ENCODE results near the gene STON2. TPM values are rescaled to one million over a fixed set of nuclear protein-coding genes. Genes with fewer than 3 reads are reported as not detected.
A peak's percentile ranks its signal among the peaks of the same experiment; 100 is the strongest.

Gene STON2
- total RNA-seq, 1 experiment from 2014 or later, result 0.32 TPM

- no peak for DNase-seq (ENCODE audit: extremely low read depth, low read depth)
Measured at GRCh38 chr14:81337073-81337472, 63.1 kb downstream of the STON2 start.

- no peak for DNase-seq (ENCODE audit: extremely low read depth, low read depth)
Measured at GRCh38 chr14:81336009-81336408, 64.1 kb downstream of the STON2 start.

- no peak for DNase-seq (ENCODE audit: extremely low read depth, low read depth)
Measured at GRCh38 chr14:81332725-81333124, 67.4 kb downstream of the STON2 start.

GRCh38 chr14:81331229-81332021 lies 68.7 kb downstream of the STON2 start:
- DNase-seq (ENCODE audit: extremely low read depth, low read depth), result no peak

GRCh38 chr14:81330619-81331122 lies 69.5 kb downstream of the STON2 start:
- no peak for DNase-seq (ENCODE audit: extremely low read depth, low read depth)

GRCh38 chr14:81329640-81330381 lies 70.3 kb downstream of the STON2 start:
- DNase-seq (ENCODE audit: extremely low read depth, low read depth), result no peak

GRCh38 chr14:81326451-81326850 lies 73.7 kb downstream of the STON2 start:
- no peak for DNase-seq (ENCODE audit: extremely low read depth, low read depth)

GRCh38 chr14:81324011-81324410 lies 76.1 kb downstream of the STON2 start:
- DNase-seq (ENCODE audit: extremely low read depth, low read depth), result peak; percentile 5

- no peak for DNase-seq (ENCODE audit: extremely low read depth, low read depth)
Measured at GRCh38 chr14:81323093-81323492, 77.0 kb downstream of the STON2 start.

GRCh38 chr14:81319946-81320345 lies 80.2 kb downstream of the STON2 start:
- no peak for DNase-seq (ENCODE audit: extremely low read depth, low read depth)

GRCh38 chr14:81319314-81319713 lies 80.8 kb downstream of the STON2 start:
- DNase-seq (ENCODE audit: extremely low read depth, low read depth), result no peak

- no peak for DNase-seq (ENCODE audit: extremely low read depth, low read depth)
Measured at GRCh38 chr14:81315341-81315740, 84.8 kb downstream of the STON2 start.

- no peak for DNase-seq (ENCODE audit: extremely low read depth, low read depth)
Measured at GRCh38 chr14:81314443-81315175, 85.5 kb downstream of the STON2 start.

GRCh38 chr14:81313775-81314429 lies 86.2 kb downstream of the STON2 start:
- no peak for DNase-seq (ENCODE audit: extremely low read depth, low read depth)

GRCh38 chr14:81313200-81313599 lies 86.9 kb downstream of the STON2 start:
- DNase-seq (ENCODE audit: extremely low read depth, low read depth), result no peak

GRCh38 chr14:81312289-81312876 lies 87.7 kb downstream of the STON2 start:
- no peak for DNase-seq (ENCODE audit: extremely low read depth, low read depth)

- DNase-seq (ENCODE audit: extremely low read depth, low read depth), result no peak
Measured at GRCh38 chr14:81311778-81312177, 88.3 kb downstream of the STON2 start.

GRCh38 chr14:81311141-81311540 lies 89.0 kb downstream of the STON2 start:
- DNase-seq (ENCODE audit: extremely low read depth, low read depth), result no peak

GRCh38 chr14:81310606-81311005 lies 89.5 kb downstream of the STON2 start:
- DNase-seq (ENCODE audit: extremely low read depth, low read depth), result no peak

GRCh38 chr14:81309511-81309910 lies 90.6 kb downstream of the STON2 start:
- DNase-seq (ENCODE audit: extremely low read depth, low read depth), result no peak

Data from NCI-H460 (cell line).